Measurements from ENCODE around the gene TIMP1. TPM values are rescaled to one million over a fixed set of nuclear protein-coding genes. Genes with fewer than 3 reads are reported as not detected.

TIMP1 gene
- total and polyA plus RNA-seq, 2 donors (not counting 1 experiment from before 2014, with no cell fraction given) = 8.8 to 12.8 TPM

- CTCF ChIA-PET = no interaction called here
- POLR2A ChIA-PET = no interaction called here
- Histone ChIP-seq H3K79me2 (ENCODE audit: control insufficient read depth, insufficient read depth, low read length) (no peaks in the 10 kb centered on the region), H3K27me3 (replicated peaks in 1 of 4; ENCODE audit: control extremely low read depth in 1 of 4, control insufficient read depth in 3 of 4, insufficient read depth in 4 of 4, low read length in 3 of 4) (peaks cover 0 to 21% (median 0%) of the 10 kb centered on the region in 4 experiments), H2AFZ (ENCODE audit: insufficient read depth, low read depth, low read length, poor library complexity, severe bottlenecking) (no peak overlapping the region), H3K9ac (ENCODE audit: low read length) (no peak overlapping the region), H3K4me2 (replicated peaks; ENCODE audit: low read depth, low read length, poor library complexity, severe bottlenecking) (no peak overlapping the region), H3K9me3 (ENCODE audit: control extremely low read depth in 1 of 3, control insufficient read depth in 2 of 3, insufficient read depth in 1 of 3, low read length in 2 of 3) (no peaks in the 10 kb centered on the region), H3K4me3 (ENCODE audit: control extremely low read depth in 1 of 5, extremely low read depth in 1 of 5, insufficient read depth in 1 of 5, low read depth in 2 of 5, low read length in 4 of 5) (no peak overlapping the region), H4K20me1 (ENCODE audit: control insufficient read depth, insufficient read depth, low read length, poor library complexity, severe bottlenecking) (no peaks in the 10 kb centered on the region), H3K27ac (ENCODE audit: low read length in 2 of 2) (no peak overlapping the region), H3K36me3 (replicated peaks in 1 of 2; ENCODE audit: control extremely low read depth in 1 of 2, control insufficient read depth in 1 of 2, extremely low read depth in 1 of 2, insufficient read depth in 2 of 2, low read length in 1 of 2) (no peaks in the 10 kb centered on the region), H3K4me1 (ENCODE audit: control insufficient read depth in 2 of 2, insufficient read depth in 2 of 2, low read length in 2 of 2) (peaks cover 11 to 18% of the 10 kb centered on the region in 2 donors)
- DNase-seq = no peak
- Mint-ChIP-seq H3K9me3 (ENCODE audit: insufficient read depth) (no peaks in the 10 kb centered on the region), H3K4me3 (no peak overlapping the region), H3K27me3 (peaks cover 21% of the 10 kb centered on the region), H3K27ac (no peak overlapping the region), H3K4me1 (peaks cover 27% of the 10 kb centered on the region)
- intact Hi-C loops (cut with micrococcal nuclease) = no loop called here
- no peak for ATAC-seq (ENCODE audit: low read depth)
- WGBS (ENCODE audit: insufficient coverage) = 80% methylated on average over 1 of the region's 2 CpGs
- TF ChIP-seq CTCF (IDR thresholded peaks at IDR 0.05) (no peak), EZH2 (IDR thresholded peaks at IDR 0.05; ENCODE audit: borderline replicate concordance, insufficient read depth, low read depth, low read length, poor library complexity, severe bottlenecking) (no peak)
Measured at GRCh38 chrX:47625365-47625764, 43.1 kb downstream of the TIMP1 start.

GRCh38 chrX:47628982-47629381 is 46.7 kb downstream of the TIMP1 start:
- no peak overlapping the region for H3K4me2 ChIP-seq (replicated peaks; ENCODE audit: low read depth, low read length, poor library complexity, severe bottlenecking)
- H3K79me2 ChIP-seq (ENCODE audit: control insufficient read depth, insufficient read depth, low read length) = no peaks in the 10 kb centered on the region
- WGBS (ENCODE audit: insufficient coverage) = no CpG with 5 or more reads among the region's 1 CpG
- H3K4me3 Mint-ChIP-seq = no peak overlapping the region
- peaks cover 7 to 13% of the 10 kb centered on the region in 2 donors for H3K4me1 ChIP-seq (ENCODE audit: control insufficient read depth in 2 of 2, insufficient read depth in 2 of 2, low read length in 2 of 2)
- intact Hi-C loops (cut with micrococcal nuclease) = no loop called here
- no peaks in the 10 kb centered on the region for H4K20me1 ChIP-seq (ENCODE audit: control insufficient read depth, insufficient read depth, low read length, poor library complexity, severe bottlenecking)
- POLR2A ChIA-PET = no interaction called here
- ATAC-seq (ENCODE audit: low read depth) (peak; percentile 24), DNase-seq (no peak)
- H3K9me3 Mint-ChIP-seq (ENCODE audit: insufficient read depth) = no peaks in the 10 kb centered on the region
- no peak for TF ChIP-seq CTCF (IDR thresholded peaks at IDR 0.05)
- no peak for TF ChIP-seq EZH2 (IDR thresholded peaks at IDR 0.05; ENCODE audit: borderline replicate concordance, insufficient read depth, low read depth, low read length, poor library complexity, severe bottlenecking)
- H3K27me3 Mint-ChIP-seq = peaks cover 8% of the 10 kb centered on the region
- CTCF ChIA-PET = interaction anchor here (0.6 to 1.0 kb wide), 2 partner anchors 68 to 1027 kb away, joined by 3 read pairs; partner anchors contain the start of gene ARAF
- peaks cover 0 to 3% (median 0%) of the 10 kb centered on the region in 4 experiments for H3K27me3 ChIP-seq (replicated peaks in 1 of 4; ENCODE audit: control extremely low read depth in 1 of 4, control insufficient read depth in 3 of 4, insufficient read depth in 4 of 4, low read length in 3 of 4)
- H3K9ac ChIP-seq (ENCODE audit: low read length) = no peak overlapping the region
- no peak overlapping the region for H3K27ac Mint-ChIP-seq
- no peak overlapping the region for H2AFZ ChIP-seq (ENCODE audit: insufficient read depth, low read depth, low read length, poor library complexity, severe bottlenecking)
- peak overlapping the region in 1 of 5 experiments; percentile 12 for H3K4me3 ChIP-seq (ENCODE audit: control extremely low read depth in 1 of 5, extremely low read depth in 1 of 5, insufficient read depth in 1 of 5, low read depth in 2 of 5, low read length in 4 of 5)
- no peaks in the 10 kb centered on the region for H3K9me3 ChIP-seq (ENCODE audit: control extremely low read depth in 1 of 3, control insufficient read depth in 2 of 3, insufficient read depth in 1 of 3, low read length in 2 of 3)
- H3K36me3 ChIP-seq (replicated peaks in 1 of 2; ENCODE audit: control extremely low read depth in 1 of 2, control insufficient read depth in 1 of 2, extremely low read depth in 1 of 2, insufficient read depth in 2 of 2, low read length in 1 of 2) = no peaks in the 10 kb centered on the region
- H3K4me1 Mint-ChIP-seq = peaks cover 20% of the 10 kb centered on the region
- no peak overlapping the region for H3K27ac ChIP-seq (ENCODE audit: low read length in 2 of 2)
